GM19035 (cell line): ENCODE data around the gene SHB.

Experiments used
- ATAC-seq: cut with Tn5 transposase; IDR thresholded peaks from one replicate; pipeline ENCODE4 v1.9.1; 2021; ENCODE audit not compliant: unreplicated experiment

The SHB gene, protein sequence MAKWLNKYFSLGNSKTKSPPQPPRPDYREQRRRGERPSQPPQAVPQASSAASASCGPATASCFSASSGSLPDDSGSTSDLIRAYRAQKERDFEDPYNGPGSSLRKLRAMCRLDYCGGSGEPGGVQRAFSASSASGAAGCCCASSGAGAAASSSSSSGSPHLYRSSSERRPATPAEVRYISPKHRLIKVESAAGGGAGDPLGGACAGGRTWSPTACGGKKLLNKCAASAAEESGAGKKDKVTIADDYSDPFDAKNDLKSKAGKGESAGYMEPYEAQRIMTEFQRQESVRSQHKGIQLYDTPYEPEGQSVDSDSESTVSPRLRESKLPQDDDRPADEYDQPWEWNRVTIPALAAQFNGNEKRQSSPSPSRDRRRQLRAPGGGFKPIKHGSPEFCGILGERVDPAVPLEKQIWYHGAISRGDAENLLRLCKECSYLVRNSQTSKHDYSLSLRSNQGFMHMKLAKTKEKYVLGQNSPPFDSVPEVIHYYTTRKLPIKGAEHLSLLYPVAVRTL

DNA sequence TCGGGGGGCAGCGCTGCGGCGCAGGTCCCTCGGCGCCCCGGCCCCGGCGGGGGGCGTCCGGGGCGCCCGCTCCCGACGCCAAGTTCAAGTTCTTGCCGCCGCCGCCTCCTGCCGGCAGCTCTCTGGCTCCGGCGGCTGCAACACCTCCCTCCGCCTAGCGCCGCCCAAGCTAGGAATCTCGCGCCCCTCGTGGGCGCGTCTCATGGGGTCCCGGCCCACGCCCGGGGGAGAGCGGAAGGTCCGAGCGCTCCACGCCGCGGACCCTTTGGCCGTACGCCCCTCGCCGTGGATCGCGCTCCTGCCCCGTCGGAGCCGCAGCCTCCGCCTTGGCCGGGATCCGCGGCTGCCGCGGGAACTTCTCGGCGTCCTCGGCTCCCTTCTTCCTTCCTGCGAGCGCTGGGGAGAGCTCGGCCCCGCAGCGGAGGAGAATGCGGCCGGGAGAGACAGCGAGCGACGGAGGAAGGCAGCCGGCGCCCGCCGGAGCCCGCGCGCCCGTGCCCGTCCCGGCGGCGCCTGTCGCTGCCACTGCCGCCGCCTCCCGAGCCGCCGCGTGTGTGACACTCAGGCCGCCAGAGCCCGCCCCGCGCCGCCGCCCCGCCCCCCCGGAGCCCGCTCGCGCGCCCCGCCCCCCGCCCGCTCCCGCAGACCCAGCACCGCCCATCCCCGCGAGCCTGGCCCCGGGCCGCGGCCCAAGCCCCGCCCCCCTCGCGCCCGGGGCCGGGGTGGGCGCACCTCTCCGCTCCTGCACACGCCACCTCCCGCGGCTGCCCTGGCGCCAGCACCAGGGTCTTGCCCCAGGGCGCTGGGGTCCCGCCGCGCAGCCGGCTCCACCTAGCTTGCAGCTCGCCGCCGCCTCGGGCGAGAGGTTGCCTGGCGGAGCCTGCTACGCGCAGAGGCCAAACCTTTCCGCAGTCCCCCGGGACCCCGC is at the start of gene SHB:
Gene SHB (minus strand): TSS at position 527 of the 928 bp plus-strand sequence. CDS start 582 bp downstream, outside the sequence.
- ATAC-seq: peak; percentile 50

DNA sequence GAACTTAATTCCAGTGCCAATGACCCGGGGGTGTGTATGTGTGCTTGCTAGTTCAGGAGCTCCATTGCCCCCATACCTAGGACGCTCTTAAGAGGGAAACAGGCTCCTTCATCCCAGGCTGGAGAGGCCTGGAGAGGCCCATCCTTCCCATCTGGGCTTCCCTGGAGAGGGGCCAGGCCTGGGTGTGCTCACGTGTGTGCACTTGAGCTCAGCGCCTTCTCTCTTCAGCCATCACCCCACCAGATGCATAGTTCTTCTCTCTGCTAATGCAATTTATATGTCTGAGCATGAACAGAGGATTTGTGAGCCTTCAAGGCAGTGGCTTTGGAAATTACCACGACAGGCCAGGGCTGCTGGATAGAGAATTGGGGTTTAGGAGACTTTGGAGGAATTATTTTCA is 48.6 kb upstream of the SHB start:
- ATAC-seq: no peak

DNA sequence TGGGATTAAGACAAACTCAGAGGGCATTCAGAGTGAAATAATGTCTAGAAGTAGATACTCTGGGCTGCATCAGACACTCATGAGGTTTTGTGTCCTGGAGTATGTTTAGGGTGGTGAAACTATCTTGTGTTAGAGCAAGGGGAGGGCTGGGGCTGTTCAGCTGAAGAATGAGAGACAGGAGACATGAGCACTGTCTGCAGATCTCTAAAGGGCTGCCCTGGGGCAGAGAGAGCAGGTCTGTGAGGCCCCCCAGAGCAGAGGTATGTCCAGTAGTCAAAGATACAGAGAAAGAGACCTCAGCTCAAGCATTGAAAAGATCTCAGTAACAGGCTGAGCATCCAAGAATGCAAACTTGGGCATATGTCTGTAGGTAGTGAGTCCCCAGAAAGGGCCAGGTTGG is 45.9 kb upstream of the SHB start:
- ATAC-seq: no peak

DNA sequence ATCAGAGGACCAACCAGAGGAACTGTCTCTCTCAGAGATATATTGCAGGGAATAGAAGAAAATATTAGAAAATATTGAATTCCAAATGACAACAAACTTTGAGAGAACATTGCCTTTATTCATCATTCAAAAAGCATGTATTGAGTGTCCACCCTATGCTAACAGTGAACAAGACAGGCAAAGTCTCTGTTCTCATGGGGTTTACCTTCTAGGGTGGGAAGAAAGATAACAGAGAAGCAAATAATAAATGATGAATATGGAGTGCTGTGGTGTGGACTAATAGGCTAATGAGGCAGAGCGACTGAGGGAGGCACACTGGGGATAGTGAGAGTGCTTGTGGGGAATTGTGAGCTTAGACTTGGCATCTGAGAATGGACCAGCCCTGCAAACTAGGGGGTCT is 43.4 kb upstream of the SHB start:
- no peak for ATAC-seq

DNA sequence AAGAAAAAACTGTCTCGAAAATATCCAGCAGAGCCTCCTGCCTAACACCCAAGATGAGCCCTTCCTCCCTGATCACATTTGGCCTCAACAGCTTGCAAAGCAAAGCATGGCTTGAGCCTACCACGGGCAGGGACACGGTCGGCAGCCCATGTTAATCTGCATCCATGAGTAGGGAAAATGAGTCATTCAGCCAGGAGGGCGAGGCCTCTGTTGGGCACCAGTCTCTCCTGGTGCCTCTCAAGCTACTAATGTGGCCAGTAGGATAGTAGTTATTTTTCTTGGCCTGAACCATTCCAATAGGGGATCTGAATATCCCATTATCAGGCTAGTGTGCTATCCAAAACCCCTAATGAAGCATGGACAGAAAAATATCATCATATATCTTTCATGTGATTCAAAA is 43.0 kb upstream of the SHB start:
- ATAC-seq: no peak

DNA sequence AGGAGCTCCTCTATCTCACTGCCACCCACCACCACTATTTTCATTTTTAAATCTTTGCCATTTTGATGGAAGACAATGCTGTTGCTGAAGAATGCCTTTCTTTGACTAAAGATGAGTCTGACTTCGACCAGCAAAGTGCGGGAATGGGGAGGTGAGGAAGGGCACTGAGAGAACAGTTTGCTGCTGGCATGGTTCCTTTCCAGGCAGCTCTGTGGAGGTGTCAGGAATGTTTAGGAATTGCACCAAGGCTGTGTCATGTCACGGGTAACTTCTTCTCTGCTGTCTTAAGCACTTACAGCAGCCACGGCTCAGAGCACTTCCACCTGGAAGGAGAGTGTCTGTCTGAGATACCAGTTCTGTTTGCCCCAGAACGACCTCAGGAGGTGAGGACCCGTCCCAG is 41.4 kb upstream of the SHB start:
- no peak for ATAC-seq

DNA sequence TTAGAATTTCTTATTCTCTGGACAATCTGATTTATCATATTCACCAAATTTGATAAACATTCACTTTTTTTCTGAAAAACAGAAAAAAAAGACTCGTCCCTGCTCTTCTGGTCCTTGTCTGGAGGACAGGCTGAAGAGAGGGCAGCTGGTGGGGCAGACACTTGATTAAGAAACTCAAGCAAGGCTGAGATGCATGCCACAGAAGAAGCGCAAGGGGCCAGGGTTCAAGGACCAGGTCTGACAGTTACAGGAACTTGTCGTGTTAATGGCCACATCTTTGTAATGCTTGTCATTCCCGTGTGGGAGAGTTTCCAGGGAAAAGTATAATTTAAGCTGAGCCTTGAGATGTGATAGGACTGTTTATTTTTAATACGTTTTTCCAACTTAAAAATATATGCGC is 40.6 kb upstream of the SHB start:
- ATAC-seq: no peak

DNA sequence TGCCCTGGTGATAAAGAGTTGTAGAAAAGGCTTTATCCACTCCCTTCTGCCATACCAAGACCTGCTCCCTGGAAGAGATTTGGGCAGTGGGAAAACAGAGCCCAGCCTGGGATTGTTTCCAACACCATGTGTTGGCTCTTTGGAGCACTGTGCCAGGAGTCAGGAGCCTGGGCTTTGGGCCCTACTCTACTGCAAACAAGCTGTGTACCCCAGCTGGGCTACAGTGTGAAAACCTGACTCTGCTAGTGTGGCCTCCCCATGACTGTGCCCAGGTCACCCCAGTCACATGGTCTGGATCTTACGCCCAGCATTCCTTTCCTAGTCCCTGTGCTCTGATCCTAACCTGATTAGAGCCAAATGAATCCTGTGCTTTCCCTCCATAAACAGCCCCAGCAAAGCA is 39.3 kb upstream of the SHB start:
- no peak for ATAC-seq

DNA sequence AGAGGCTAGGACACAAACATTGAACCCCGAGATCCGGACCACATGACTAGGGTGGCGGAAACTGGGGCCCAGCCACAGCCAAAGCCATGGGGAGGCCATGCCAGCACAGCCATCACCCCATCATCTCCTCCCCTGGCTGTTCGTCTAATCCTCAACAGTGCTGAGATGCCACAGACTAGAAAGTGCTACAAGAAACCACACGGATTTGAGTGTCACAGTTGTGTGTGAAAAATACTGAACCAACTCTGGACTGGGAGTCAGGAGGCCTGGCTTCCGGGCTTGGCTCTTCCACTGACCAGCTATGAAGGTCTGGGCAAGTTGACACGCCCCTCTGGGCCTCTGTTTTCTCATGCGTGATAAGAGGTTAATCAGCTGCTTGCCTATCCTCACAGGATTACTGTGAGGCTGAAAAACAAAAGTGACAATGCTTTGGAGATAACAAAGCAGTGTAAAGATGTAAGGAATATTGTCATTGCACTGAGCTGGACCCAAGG is 38.8 kb upstream of the SHB start:
- ATAC-seq: no peak

DNA sequence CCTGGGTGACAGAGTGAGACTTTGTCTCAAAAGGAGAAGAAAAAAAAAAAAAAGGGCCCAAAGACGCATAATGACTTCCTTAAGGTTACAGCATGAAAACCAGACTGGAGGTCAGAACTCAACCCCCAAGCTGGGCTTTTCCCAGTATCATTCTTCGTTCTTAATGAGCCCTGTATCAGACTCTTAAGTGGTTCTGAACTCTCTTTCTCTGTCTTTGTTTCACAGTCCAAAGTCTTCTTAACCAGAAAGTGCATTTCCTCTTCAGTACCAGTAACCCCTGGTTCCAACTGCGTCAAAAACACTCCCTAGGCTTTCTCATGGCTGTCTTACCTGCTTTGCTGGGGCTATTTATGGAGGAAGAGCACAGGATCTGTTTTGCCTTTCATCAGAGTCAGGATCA is 38.4 kb upstream of the SHB start:
- ATAC-seq: no peak

DNA sequence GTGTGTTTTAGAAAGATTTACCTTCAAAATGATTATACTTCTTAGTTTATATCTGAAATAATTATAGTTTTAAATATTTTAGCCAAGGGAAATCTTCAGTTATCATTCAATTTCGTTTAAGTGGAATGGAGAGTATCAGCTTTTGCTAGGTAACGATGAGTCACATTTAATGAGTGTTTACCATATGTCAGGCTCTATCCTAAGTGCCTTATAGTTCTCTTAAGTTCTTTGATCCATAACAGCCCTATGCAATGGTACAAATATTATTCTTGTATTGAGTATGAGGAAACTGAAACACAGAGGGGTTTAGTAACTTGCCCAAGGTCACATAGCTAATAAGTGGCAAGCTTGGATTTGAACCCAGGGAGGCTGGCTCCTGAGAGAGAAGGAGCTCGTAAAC is 37.5 kb upstream of the SHB start:
- no peak for ATAC-seq

DNA sequence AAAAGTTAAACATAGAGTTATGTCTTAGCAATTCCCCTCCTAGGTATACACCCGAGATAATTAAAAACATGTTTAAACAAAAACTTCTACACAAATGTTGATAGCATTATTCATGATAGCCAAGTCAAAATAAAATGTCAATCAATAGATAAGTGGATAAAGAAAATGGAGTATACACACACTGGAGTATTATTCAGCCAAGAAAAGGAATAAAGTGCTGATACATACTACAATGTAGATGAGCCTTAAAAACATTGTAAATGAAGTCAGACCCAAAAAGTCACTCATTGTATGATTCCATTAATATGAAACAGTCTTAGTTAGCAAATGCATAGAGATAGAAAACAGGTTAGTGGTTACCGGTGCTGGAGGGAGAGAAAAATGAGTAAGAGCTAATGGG is 34.3 kb upstream of the SHB start:
- ATAC-seq: no peak

DNA sequence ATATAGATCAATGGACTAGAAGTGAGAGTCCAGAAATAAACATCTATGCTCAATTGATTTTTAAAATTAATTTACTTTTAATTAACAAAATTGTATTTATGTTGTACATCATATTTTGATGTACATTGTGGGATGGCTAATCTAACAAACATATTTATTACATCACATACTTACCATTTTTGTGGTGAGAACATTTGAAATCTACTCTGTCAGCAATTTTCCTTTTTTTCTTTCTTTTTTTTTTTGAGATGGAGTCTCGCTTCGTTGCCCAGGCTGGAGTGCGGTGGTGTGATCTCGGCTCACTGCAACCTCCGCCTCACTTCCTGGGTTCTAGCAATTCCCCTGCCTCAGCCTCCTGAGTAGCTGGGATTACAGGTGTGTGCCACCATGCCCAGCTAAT is 32.4 kb upstream of the SHB start:
- no peak for ATAC-seq

DNA sequence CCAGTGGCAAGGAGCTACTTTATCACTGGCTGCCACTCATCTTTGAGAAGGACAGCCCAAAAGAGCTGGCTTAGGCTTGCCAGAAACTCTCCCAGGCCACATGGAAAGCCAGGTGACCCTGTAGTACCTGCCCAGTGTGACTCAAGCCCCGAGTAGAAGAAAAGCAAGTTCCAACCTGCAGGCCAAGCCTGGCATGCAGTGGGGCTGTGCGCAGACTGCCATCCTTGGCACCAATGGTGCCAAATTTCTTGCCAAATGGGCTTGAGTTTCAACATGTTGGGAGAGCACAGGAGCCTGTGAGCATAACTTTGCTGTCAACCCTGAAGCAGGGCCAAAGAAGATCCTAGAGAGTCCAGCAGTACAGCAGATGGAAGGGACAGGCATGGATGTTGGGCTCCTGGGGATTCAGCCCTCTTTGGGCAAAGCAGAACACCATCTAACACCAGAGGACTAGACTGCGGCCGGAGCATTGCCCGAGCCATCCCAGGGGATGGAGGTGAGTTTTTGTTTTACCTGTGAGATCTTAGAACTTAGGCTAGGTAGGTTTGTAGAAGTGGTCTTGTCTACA is 27.3 kb upstream of the SHB start:
- no peak for ATAC-seq

DNA sequence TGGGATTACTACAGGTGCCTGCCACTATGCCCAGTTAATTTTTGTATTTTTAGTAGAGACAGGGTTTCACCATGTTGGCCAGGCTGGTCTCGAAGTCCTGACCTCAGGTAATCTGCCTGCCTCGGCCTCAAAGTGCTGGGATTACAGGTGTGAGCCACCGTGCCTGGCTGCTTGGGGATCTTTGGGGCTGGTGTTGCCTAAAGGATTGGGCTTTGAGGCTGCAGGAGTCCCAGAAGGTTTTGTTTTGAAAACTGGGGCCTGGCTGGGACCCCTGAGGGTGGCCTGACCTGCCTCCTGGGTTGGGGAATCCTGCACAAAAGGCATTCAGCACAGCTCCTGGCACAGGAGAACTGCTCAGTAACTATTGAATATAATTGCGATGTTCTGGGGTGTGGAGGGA is 25.1 kb upstream of the SHB start:
- no peak for ATAC-seq

DNA sequence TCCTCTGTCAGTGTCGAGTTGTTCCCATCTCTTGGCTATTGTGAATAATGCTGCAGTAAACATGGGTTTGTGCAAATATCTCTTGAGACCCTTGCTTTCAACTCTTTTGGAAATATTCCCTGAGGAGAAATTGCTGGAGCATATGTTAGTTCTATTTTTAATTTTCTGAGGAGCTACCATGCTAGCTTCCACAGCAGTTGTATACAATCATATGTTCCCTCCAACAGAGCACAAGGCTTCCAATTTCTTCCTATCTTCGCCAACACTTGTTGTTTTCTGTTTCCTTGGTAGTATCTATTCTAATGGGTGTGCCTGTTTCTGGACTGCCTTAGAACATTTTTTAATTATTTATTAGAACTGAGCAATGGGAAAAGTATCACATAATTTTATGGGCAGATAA is 23.6 kb upstream of the SHB start:
- ATAC-seq: no peak

DNA sequence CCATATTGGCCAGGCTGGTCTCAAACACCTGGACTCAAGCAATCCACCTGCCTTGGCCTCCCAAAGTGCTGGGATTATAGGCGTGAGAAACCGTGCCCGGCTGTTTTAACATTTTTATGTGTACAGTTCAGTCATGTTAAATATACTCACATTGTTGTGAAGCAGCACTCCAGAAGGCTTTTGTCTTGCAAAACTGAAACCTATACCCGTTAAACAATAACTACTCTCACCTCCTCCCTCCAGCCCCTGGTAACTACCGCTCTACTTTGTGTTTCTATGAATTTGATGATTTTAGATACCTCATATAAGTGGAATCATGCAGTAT is 23.1 kb upstream of the SHB start:
- ATAC-seq: no peak

DNA sequence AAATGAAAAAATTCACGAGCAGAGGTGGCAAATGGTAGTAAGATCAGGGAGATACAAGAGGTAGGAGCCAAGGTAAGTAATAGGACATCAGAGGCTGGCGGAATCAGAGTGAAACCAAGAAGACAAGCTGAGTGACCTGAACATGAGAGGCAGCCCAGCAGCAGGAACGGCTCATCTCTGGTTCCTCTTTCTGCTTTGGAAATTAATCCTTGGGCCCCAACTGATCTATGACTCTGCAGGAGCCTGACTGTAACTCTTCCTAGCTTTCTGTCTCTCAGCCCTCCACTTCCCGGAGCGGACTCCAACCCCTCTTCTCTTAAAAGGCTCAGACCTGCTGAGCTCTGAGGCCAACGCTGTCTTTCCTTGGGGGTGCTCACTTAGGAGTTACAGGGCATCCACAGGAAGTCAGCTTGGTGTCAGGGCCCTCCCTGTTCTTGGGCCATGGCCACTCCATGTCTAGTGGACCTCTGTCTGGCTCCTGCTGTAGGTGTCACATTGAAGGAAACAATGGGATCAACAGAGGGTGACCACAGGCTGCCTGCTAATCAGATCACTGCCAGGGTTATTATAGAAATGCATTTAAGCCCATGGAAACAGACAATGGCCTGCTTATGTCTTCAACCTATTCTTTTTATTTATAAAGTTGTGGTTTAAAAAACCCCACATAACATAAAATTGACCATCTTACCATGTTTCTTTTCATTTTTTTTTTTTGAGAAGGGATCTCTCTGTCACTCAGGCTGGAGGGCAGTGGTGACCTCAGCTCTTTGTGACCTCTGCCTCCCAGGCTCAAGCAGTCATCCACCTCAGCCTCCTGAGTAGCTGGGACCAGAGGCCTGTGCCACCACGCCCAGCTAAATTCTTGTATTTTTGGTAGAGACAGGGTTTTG is 22.5 kb upstream of the SHB start:
- ATAC-seq: peak; percentile 55

DNA sequence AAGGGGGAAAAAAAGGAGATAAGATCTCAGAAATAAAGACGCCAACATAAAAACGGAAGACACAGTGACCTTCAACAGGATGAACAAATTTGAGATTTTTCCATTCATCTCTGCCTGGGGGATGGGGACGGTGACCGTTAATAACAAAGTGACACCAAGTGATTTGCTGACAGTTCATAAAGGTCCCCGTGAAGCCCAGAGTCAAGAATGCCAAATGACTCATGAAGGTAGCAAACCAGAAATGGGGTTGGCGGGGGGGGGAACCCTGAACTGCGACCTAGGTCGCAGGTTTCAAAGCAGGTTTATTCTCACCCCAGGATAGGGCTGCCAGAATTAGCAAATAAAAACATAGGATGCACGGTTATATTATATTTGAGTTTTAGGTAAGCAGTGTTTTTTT is 21.1 kb upstream of the SHB start:
- ATAC-seq: no peak

DNA sequence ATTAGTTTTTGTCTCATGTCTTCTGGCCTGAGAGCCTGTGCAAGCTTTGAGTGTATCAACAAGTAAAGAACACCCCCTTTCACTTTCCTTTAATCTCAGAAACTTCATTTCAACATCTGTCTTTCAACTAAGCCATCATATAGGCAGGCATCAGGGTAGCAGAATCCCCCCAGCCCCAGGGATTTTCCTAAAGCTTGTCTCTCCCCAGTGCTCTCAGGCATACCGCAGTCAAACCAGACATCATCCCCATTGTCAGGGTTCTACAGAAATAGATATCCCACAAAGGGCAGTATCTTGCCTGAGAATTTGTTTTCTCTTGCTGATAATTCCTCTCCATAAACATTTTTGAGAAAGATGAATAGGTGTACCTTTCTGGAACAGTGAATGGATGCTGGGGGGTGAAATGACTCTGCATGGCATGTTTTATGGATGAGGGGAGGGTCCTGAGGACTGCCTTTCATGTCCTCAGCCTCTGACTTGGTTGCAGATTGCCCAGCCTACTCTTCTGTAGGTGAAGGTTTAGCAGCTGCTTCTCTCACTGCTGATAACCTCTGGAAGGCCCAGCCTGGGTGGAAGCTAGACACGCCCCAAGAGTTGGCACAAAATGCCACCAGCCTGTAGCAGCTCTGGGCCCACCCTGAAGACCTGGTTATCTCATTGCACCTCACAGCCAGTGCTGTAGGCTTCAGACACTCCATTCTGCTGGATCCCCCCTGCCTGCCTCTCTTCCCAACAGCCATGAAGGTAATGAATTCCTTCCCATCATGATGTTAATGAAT is 20.5 kb upstream of the SHB start:
- ATAC-seq: no peak
